Peyer's patch (tissue), 4 donors: ENCODE results near the gene MYO18B.

Experiments
- CTCF ChIP-seq, 6 experiments: fragments of 450-650 bp in 4 of 6; fragments of 200-600 bp in 2 of 6; sonication (generic) in 1 of 6; IDR thresholded peaks; one replicate each; pipeline ENCODE4 v1.5.1; 2017 to 2019; ENCODE audit warnings: antibody characterized with exemption in 6 of 6, mild to moderate bottlenecking in 3 of 6, moderate library complexity in 1 of 6
- POLR2A ChIP-seq, 2 donors: fragments of 450-650 bp; IDR thresholded peaks; one replicate each; pipeline ENCODE4 v1.5.1; 2017; ENCODE audit warnings: antibody characterized with exemption in 2 of 2, mild to moderate bottlenecking in 2 of 2, moderate library complexity in 2 of 2

GRCh38 chr22:25845985-25846745, 104.2 kb downstream of the MYO18B start:
- TF ChIP-seq CTCF (IDR thresholded peaks at IDR 0.05), result no peak
- no peak for TF ChIP-seq POLR2A (IDR thresholded peaks at IDR 0.05)
